CD14-positive monocyte (primary cell): ENCODE data around the gene PRIMPOL. TPM values are rescaled to one million over a fixed set of nuclear protein-coding genes. Genes with fewer than 3 reads are reported as not detected.
A peak's percentile ranks its signal among the peaks of the same experiment; 100 is the strongest.
"Not testable (repeated sequence)": the region's sequence is repeated elsewhere in the genome, so short reads cannot be mapped to it uniquely, and the experiment has no call there.

Source experiments
- DNase-seq, 3 donors: peaks; one replicate each; pipeline ENCODE4 v3.0.0-alpha.2; 2011 to 2022
- H2AFZ ChIP-seq: 2 replicates; pipeline ENCODE4 v1.6.0; 2012; ENCODE audit warnings: mild to moderate bottlenecking, low read depth, low read length, inconsistent platforms; ENCODE audit not compliant: insufficient read depth, poor library complexity, severe bottlenecking
- H3K27ac ChIP-seq, 2 donors: 1 replicate in 1 of 2; 2 replicates in 1 of 2; pipeline ENCODE4 v1.5.1; 2012 to 2013; ENCODE audit warnings: low read length in 2 of 2, control low read depth in 1 of 2, inconsistent platforms in 1 of 2, low read depth in 1 of 2, mild to moderate bottlenecking in 1 of 2
- H3K27me3 ChIP-seq, 2 donors: one replicate each; pipeline versions ENCODE4 v1.6.0 to v1.6.1; 2011 to 2013; ENCODE audit warnings: low read length in 2 of 2; ENCODE audit not compliant: control insufficient read depth in 2 of 2, insufficient read depth in 2 of 2
- H3K36me3 ChIP-seq, 2 donors: replicated peaks in 1 of 2; 1 replicate in 1 of 2; 2 replicates in 1 of 2; pipeline versions ENCODE4 v1.5.1 to v1.6.1; 2012 to 2013; ENCODE audit warnings: low read length in 2 of 2, control low read depth in 1 of 2, inconsistent platforms in 1 of 2, mild to moderate bottlenecking in 1 of 2; ENCODE audit not compliant: insufficient read depth in 2 of 2, control insufficient read depth in 1 of 2
- H3K4me1 ChIP-seq, 2 donors: 1 replicate in 1 of 2; 2 replicates in 1 of 2; pipeline versions ENCODE4 v1.5.1 to v1.6.1; 2012 to 2013; ENCODE audit warnings: low read length in 2 of 2, control low read depth in 1 of 2, inconsistent platforms in 1 of 2, mild to moderate bottlenecking in 1 of 2, moderate library complexity in 1 of 2; ENCODE audit not compliant: insufficient read depth in 2 of 2, control insufficient read depth in 1 of 2
- H3K4me2 ChIP-seq: replicated peaks from 2 replicates; pipeline ENCODE3; 2012; ENCODE audit warnings: low read length, moderate library complexity, mild to moderate bottlenecking; ENCODE audit not compliant: poor library complexity, severe bottlenecking; ENCODE audit errors: extremely low read depth
- H3K4me3 ChIP-seq, 3 experiments: fragments of 200-600 bp in 1 of 3; sonication (generic) in 1 of 3; replicated peaks in 1 of 3; 1 replicate in 2 of 3; 2 replicates in 1 of 3; pipeline ENCODE4 v1.5.1; 2011 to 2013; ENCODE audit warnings: low read length in 3 of 3, mild to moderate bottlenecking in 3 of 3, control low read depth in 2 of 3, low read depth in 2 of 3, inconsistent platforms in 1 of 3, moderate library complexity in 1 of 3
- H3K79me2 ChIP-seq: 2 replicates; pipeline ENCODE4 v1.6.0; 2012; ENCODE audit warnings: mild to moderate bottlenecking, control low read depth, inconsistent platforms, low read length, moderate library complexity; ENCODE audit not compliant: insufficient read depth
- H3K9ac ChIP-seq: 2 replicates; pipeline ENCODE4 v1.6.0; 2017; ENCODE audit warnings: low read length, mild to moderate bottlenecking; ENCODE audit not compliant: insufficient read depth, poor library complexity, severe bottlenecking
- H3K9me3 ChIP-seq, 2 donors: replicated peaks in 1 of 2; 1 replicate in 1 of 2; 2 replicates in 1 of 2; pipeline versions ENCODE4 v1.5.1 to v1.6.1; 2012 to 2013; ENCODE audit warnings: low read length in 2 of 2, control low read depth in 1 of 2; ENCODE audit not compliant: control insufficient read depth in 1 of 2, insufficient read depth in 1 of 2
- H4K20me1 ChIP-seq: 2 replicates; pipeline ENCODE4 v1.6.0; 2012; ENCODE audit warnings: mild to moderate bottlenecking, low read length, control low read depth, moderate library complexity; ENCODE audit not compliant: insufficient read depth
- H3K27ac Mint-ChIP-seq, 7 donors: one replicate each; pipeline ENCODE4 v1.8.0; 2020; ENCODE audit warnings: mild to moderate bottlenecking in 7 of 7, mixed read lengths in 7 of 7, moderate library complexity in 6 of 7, inconsistent platforms in 2 of 7
- H3K27me3 Mint-ChIP-seq, 3 donors: one replicate each; pipeline ENCODE4 v1.8.0; 2021 to 2022; ENCODE audit warnings: low read depth in 3 of 3, mild to moderate bottlenecking in 3 of 3, mixed read lengths in 3 of 3, moderate library complexity in 3 of 3, inconsistent platforms in 1 of 3
- H3K36me3 Mint-ChIP-seq, 2 donors: one replicate each; pipeline ENCODE4 v1.8.0; 2020; ENCODE audit warnings: mixed read lengths in 2 of 2, inconsistent platforms in 1 of 2, mild to moderate bottlenecking in 1 of 2
- H3K4me1 Mint-ChIP-seq: one replicate; pipeline ENCODE4 v1.8.0; 2020; ENCODE audit warnings: mild to moderate bottlenecking, mixed read lengths
- H3K4me3 Mint-ChIP-seq, 2 donors: one replicate each; pipeline ENCODE4 v1.8.0; 2020; ENCODE audit warnings: mild to moderate bottlenecking in 2 of 2, mixed read lengths in 2 of 2, moderate library complexity in 1 of 2
- H3K9me3 Mint-ChIP-seq, 7 donors: one replicate each; pipeline ENCODE4 v1.8.0; 2020 to 2022; ENCODE audit warnings: mixed read lengths in 7 of 7, mild to moderate bottlenecking in 6 of 7, moderate library complexity in 6 of 7, inconsistent platforms in 2 of 7
- WGBS: methylation state at CpG from one replicate; pipeline ENCODE4 v1.1.5; 2013; ENCODE audit warnings: missing lambda C conversion rate; ENCODE audit not compliant: insufficient coverage; 5-methylcytosine and 5-hydroxymethylcytosine counted together
- intact Hi-C, 2 donors: fragments of 100-400 bp; cut with micrococcal nuclease; formaldehyde crosslinking; loops; one replicate each; pipeline versions ENCODE4 v1.15.0 to v1.15.1; 2023
- polyA plus RNA-seq, 3 donors: library from polyadenylated mRNA; depleted of rRNA in 1 of 3; unstranded in 2 of 3; stranded (reverse) in 1 of 3; fragments of 300-500 nt in 2 of 3; fragments of >200 nt in 1 of 3; fragmentation: Illumina TruSeq in 2 of 3; gene quantifications; 1 replicate in 2 of 3; 2 replicates in 1 of 3; pipeline ENCODE4 v1.2.3, GENCODE V29; 2012 to 2021
- TF ChIP-seq, protein P1 (sequence below): fragments of 200-600 bp; IDR thresholded peaks from one replicate; pipeline ENCODE4 v1.8.0; 2022; ENCODE audit warnings: antibody characterized with exemption, mild to moderate bottlenecking

The PRIMPOL gene
- polyA plus RNA-seq, 3 donors, result 7.0 to 10.5 (median 10.0) TPM

DNA sequence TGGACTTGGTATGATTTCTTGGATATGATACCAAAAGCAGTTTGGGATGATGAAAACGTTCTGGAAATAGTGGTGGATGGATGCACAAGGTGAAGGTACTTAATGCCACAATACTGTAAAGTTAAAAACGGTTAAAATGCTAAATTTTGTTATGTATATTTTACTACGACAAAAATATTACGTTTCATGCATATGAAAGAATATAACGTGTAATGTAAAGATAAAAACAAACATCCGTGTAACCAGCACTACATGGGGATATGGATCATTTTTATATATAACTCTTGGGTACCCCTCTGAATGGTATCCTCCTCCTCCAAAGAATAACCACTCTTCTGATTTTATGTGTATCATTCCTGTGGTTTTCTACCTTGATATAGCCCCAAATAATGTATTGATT lies 85.2 kb downstream of the PRIMPOL start:
- H3K9me3 Mint-ChIP-seq, result peaks cover 0 to under 1% (median 0%) of the 10 kb centered on the region in 7 donors
- Histone ChIP-seq H3K9ac (no peak overlapping the region), H2AFZ (peak overlapping the region; percentile 95), H3K9me3 (no peaks in the 10 kb centered on the region), H3K27me3 (no peaks in the 10 kb centered on the region), H3K27ac (peak overlapping the region in 1 of 2 donors; percentile 69), H3K4me1 (peaks cover 19 to 33% of the 10 kb centered on the region in 2 donors), H3K4me3 (peak overlapping the region in 2 of 3 experiments; percentile 90 to 95), H3K36me3 (peaks cover 2 to 8% of the 10 kb centered on the region in 2 donors), H3K79me2 (peaks cover 42% of the 10 kb centered on the region), H3K4me2 (peak overlapping the region; percentile 93), H4K20me1 (no peaks in the 10 kb centered on the region)
- peaks cover 29% of the 10 kb centered on the region for H3K4me1 Mint-ChIP-seq
- WGBS, result no CpG with 5 or more reads among the region's 6 CpGs
- TF ChIP-seq, protein P1, sequence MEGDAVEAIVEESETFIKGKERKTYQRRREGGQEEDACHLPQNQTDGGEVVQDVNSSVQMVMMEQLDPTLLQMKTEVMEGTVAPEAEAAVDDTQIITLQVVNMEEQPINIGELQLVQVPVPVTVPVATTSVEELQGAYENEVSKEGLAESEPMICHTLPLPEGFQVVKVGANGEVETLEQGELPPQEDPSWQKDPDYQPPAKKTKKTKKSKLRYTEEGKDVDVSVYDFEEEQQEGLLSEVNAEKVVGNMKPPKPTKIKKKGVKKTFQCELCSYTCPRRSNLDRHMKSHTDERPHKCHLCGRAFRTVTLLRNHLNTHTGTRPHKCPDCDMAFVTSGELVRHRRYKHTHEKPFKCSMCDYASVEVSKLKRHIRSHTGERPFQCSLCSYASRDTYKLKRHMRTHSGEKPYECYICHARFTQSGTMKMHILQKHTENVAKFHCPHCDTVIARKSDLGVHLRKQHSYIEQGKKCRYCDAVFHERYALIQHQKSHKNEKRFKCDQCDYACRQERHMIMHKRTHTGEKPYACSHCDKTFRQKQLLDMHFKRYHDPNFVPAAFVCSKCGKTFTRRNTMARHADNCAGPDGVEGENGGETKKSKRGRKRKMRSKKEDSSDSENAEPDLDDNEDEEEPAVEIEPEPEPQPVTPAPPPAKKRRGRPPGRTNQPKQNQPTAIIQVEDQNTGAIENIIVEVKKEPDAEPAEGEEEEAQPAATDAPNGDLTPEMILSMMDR, result no peak
- no peak overlapping the region for H3K4me3 Mint-ChIP-seq
- H3K27ac Mint-ChIP-seq, result peak overlapping the region in 1 of 7 donors; percentile 85
- H3K36me3 Mint-ChIP-seq, result peaks cover 3 to 6% of the 10 kb centered on the region in 2 donors
- intact Hi-C loops, result loop anchor here (5.0 kb wide), 1 partner anchor 87 kb away; the partner anchor contains the start of genes CASP3 (in 2 of the 2) and PRIMPOL (in 2 of the 2)
- DNase-seq, result no peak
- peaks cover 0 to 2% (median 0%) of the 10 kb centered on the region in 3 donors for H3K27me3 Mint-ChIP-seq

DNA sequence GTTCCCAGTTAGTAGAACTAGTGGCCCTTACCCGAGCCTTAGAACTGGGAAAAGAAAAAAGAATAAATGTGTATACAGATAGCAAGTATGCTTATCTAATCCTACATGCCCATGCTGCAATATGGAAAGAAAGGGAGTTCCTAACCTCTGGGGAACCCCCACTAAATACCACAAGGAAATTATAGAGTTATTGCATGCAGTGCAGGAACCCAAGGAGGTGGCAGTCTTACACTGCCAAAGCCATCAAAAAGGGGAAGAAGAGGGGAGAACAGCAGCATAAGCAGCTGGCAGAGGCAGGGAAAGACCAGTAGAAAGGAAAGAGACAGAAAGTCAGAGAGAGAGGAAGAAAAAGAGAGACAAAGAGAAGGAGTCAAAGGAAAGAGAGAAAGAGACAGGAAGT lies 90.0 kb downstream of the PRIMPOL start:
- Histone ChIP-seq H3K4me1 (peaks cover 16 to 20% of the 10 kb centered on the region in 2 donors), H3K4me2 (peak overlapping the region; percentile 15)
- H3K9ac ChIP-seq, H4K20me1 ChIP-seq, H3K36me3 Mint-ChIP-seq, intact Hi-C loops, H3K9me3 ChIP-seq, H3K27me3 Mint-ChIP-seq, H3K9me3 Mint-ChIP-seq, H2AFZ ChIP-seq, H3K79me2 ChIP-seq, H3K4me3 ChIP-seq, H3K27me3 ChIP-seq, H3K27ac ChIP-seq, H3K36me3 ChIP-seq: not testable (repeated sequence)
- TF ChIP-seq, protein P1, result peak; percentile 25
- Mint-ChIP-seq H3K4me3 (peak overlapping the region in 1 of 2 donors; percentile 73), H3K27ac (peak overlapping the region; percentile 68 to 90 (median 84)), H3K4me1 (peaks cover 16% of the 10 kb centered on the region)
- WGBS, result no CpG with 5 or more reads among the region's 1 CpG
- peak; percentile 41 to 78 (median 56) for DNase-seq
